Renal pelvis (tissue), 12 donors: ENCODE data around the gene RARB. TPM values are rescaled to one million over a fixed set of nuclear protein-coding genes. Genes with fewer than 3 reads are reported as not detected.
A peak's percentile ranks its signal among the peaks of the same experiment; 100 is the strongest.

Experiments used
- DNase-seq: peaks from one replicate; pipeline ENCODE4 v3.0.0-alpha.2; 2013
- long read RNA-seq, 16 experiments: transcript quantifications; one replicate each; lab custom pipeline, GENCODE V29; 2026
- polyA plus RNA-seq, 3 donors: library from polyadenylated mRNA; unstranded; fragments of 120-200 nt; gene quantifications; one replicate each; pipeline ENCODE4 v1.2.1, GENCODE V29; 2013; ENCODE audit not compliant: insufficient read length in 3 of 3

Gene RARB
- polyA plus RNA-seq, result 10 to 100 TPM; 39.7 to 44.1 (median 42.5) TPM
- long read RNA-seq, donor 1, transcript RARB-201 (8 exons, 3,084 nt), result major isoform, 15 of 15 reads
- long read RNA-seq, donor 1, partial matches to known transcripts, result 0 of 15 reads
- long read RNA-seq, donor 1, other reads (novel, unspliced or antisense), result 0 of 15 reads
- long read RNA-seq, donor 2, transcript RARB-201 (8 exons, 3,084 nt), result major isoform, 10 of 275 reads
- long read RNA-seq, donor 2, partial matches to known transcripts, result 265 of 275 reads
- long read RNA-seq, donor 2, other reads (novel, unspliced or antisense), result 0 of 275 reads
- long read RNA-seq, donor 3, transcript RARB-201 (8 exons, 3,084 nt), result major isoform, 10 of 11 reads
- long read RNA-seq, donor 3, partial matches to known transcripts, result 0 of 11 reads
- long read RNA-seq, donor 3, other reads (novel, unspliced or antisense), result 0 of 11 reads
- long read RNA-seq, donor 4, transcript RARB-201 (8 exons, 3,084 nt), result major isoform, 14 of 14 reads
- long read RNA-seq, donor 4, partial matches to known transcripts, result 0 of 14 reads
- long read RNA-seq, donor 4, other reads (novel, unspliced or antisense), result 0 of 14 reads
- long read RNA-seq, donor 5, transcript RARB-201 (8 exons, 3,084 nt), result major isoform, 6 of 17 reads
- long read RNA-seq, donor 5, partial matches to known transcripts, result 11 of 17 reads
- long read RNA-seq, donor 5, other reads (novel, unspliced or antisense), result 0 of 17 reads
- long read RNA-seq, donor 6, transcript RARB-201 (8 exons, 3,084 nt), result major isoform, 9 of 286 reads
- long read RNA-seq, donor 6, partial matches to known transcripts, result 248 of 286 reads
- long read RNA-seq, donor 6, other reads (novel, unspliced or antisense), result 29 of 286 reads
- long read RNA-seq, donor 7, transcript RARB-201 (8 exons, 3,084 nt), result major isoform, 8 of 18 reads
- long read RNA-seq, donor 7, partial matches to known transcripts, result 10 of 18 reads
- long read RNA-seq, donor 7, other reads (novel, unspliced or antisense), result 0 of 18 reads
- long read RNA-seq, donor 8, transcript RARB-201 (8 exons, 3,084 nt), result major isoform, 16 of 24 reads
- long read RNA-seq, donor 8, partial matches to known transcripts, result 8 of 24 reads
- long read RNA-seq, donor 8, other reads (novel, unspliced or antisense), result 0 of 24 reads
- long read RNA-seq, donor 9, transcript RARB-201 (8 exons, 3,084 nt), result major isoform, 17 of 346 reads
- long read RNA-seq, donor 9, partial matches to known transcripts, result 289 of 346 reads
- long read RNA-seq, donor 9, other reads (novel, unspliced or antisense), result 39 of 346 reads
- long read RNA-seq, donor 10, transcript RARB-201 (8 exons, 3,084 nt), result major isoform, 16 of 17 reads
- long read RNA-seq, donor 10, partial matches to known transcripts, result 0 of 17 reads
- long read RNA-seq, donor 10, other reads (novel, unspliced or antisense), result 0 of 17 reads
- long read RNA-seq, donor 11, transcript RARB-201 (8 exons, 3,084 nt), result major isoform, 6 of 115 reads
- long read RNA-seq, donor 11, partial matches to known transcripts, result 109 of 115 reads
- long read RNA-seq, donor 11, other reads (novel, unspliced or antisense), result 0 of 115 reads
- long read RNA-seq, donor 12, transcript RARB-201 (8 exons, 3,084 nt), result major isoform, 9 of 233 reads
- long read RNA-seq, donor 12, partial matches to known transcripts, result 206 of 233 reads
- long read RNA-seq, donor 12, other reads (novel, unspliced or antisense), result 17 of 233 reads
- long read RNA-seq, donor 13, partial matches to known transcripts, result 10 of 15 reads
- long read RNA-seq, donor 13, other reads (novel, unspliced or antisense), result 0 of 15 reads
- long read RNA-seq, donor 14, result 0 reads
- long read RNA-seq, donor 15, transcript RARB-201 (8 exons, 3,084 nt), result major isoform, 7 of 255 reads
- long read RNA-seq, donor 15, partial matches to known transcripts, result 240 of 255 reads
- long read RNA-seq, donor 15, other reads (novel, unspliced or antisense), result 7 of 255 reads
- long read RNA-seq, donor 16, transcript RARB-201 (8 exons, 3,084 nt), result major isoform, 14 of 26 reads
- long read RNA-seq, donor 16, partial matches to known transcripts, result 10 of 26 reads
- long read RNA-seq, donor 16, other reads (novel, unspliced or antisense), result 0 of 26 reads

DNA sequence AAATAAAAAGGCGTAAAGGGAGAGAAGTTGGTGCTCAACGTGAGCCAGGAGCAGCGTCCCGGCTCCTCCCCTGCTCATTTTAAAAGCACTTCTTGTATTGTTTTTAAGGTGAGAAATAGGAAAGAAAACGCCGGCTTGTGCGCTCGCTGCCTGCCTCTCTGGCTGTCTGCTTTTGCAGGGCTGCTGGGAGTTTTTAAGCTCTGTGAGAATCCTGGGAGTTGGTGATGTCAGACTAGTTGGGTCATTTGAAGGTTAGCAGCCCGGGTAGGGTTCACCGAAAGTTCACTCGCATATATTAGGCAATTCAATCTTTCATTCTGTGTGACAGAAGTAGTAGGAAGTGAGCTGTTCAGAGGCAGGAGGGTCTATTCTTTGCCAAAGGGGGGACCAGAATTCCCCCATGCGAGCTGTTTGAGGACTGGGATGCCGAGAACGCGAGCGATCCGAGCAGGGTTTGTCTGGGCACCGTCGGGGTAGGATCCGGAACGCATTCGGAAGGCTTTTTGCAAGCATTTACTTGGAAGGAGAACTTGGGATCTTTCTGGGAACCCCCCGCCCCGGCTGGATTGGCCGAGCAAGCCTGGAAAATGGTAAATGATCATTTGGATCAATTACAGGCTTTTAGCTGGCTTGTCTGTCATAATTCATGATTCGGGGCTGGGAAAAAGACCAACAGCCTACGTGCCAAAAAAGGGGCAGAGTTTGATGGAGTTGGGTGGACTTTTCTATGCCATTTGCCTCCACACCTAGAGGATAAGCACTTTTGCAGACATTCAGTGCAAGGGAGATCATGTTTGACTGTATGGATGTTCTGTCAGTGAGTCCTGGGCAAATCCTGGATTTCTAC lies at the start of gene RARB:
Gene RARB (plus strand): TSS at position 322 of the 847 bp plus-strand sequence. CDS start 469 bp downstream, at position 791.
- DNase-seq, result peak; percentile 98

GRCh38 chr3:25378786-25379311 lies 49.2 kb upstream of the RARB start:
- DNase-seq, result no peak

- DNase-seq, result peak; percentile 62
Measured at GRCh38 chr3:25380222-25380739, 47.8 kb upstream of the RARB start.

DNA sequence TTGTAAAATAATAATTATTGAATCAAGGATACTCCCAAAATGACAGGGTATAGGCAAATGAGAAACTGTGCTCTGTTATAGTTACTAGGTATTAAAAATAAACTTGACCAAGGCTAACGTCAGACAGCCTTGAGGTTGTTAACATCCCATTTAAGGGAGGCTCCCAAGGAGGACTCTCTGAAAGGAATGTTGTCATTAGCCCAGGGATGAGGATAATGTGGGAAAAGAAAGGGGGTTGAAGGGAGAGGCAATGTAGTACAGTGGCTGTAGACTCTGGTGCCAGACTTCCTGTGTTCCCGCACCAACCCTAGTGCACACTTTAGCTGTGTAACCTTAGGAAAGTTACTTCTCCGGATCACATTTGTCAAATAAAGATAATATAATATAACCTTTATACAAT lies 47.0 kb upstream of the RARB start:
- DNase-seq, result no peak

DNA sequence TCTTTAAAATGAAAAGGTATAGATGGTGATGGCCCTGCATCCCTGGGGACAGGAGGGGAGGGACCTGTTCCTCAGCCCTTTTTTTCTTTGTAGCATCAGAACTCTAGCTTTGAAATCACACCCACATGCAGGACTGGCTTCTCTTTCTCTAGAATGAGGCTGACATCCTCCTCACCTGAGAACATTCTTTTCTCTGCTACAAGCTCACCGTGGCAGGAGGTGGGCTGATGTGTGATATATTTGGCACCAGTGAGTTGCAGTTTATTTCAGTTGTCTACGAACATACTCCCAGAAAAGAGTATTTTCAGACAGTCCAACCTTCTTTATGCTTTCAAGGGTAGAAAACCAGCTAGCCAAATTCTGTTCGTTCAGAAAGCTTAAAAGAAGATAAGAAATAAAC lies 43.6 kb upstream of the RARB start:
- DNase-seq, result no peak

DNA sequence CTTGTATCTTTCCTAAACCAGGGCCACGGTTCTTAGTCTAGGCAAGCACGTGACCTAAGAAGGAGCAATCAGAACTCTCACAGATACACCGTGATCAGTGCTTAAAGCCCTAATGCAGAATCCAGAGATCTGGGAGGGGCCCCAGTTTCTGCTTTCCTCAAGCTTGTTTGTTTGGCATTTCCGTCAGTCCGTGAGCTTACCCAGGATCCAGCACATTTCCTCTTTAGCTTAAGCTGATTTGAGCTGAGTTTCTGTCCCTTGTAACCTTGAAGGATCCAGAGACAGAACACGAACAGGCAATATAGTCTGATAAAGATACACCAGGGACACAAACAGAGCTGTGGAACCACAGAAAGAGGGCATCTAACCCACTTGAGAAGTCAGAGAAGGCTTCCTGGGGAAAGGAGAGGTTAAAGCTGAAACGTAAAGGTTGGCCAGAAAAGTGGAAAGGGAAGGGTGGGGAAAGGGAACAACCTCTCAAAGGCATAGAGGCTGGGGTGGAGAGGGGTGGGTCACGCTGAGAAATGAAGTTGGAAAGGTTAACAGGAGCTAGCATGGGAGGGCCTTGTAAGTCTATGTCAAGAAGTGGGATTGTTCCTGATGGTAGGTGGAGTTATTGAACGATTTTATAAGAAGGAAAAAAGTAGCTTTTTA lies 42.1 kb upstream of the RARB start:
- no peak for DNase-seq

GRCh38 chr3:25386686-25387255 lies 41.3 kb upstream of the RARB start:
- DNase-seq, result no peak

GRCh38 chr3:25390605-25391004 lies 37.5 kb upstream of the RARB start:
- DNase-seq, result no peak

DNA sequence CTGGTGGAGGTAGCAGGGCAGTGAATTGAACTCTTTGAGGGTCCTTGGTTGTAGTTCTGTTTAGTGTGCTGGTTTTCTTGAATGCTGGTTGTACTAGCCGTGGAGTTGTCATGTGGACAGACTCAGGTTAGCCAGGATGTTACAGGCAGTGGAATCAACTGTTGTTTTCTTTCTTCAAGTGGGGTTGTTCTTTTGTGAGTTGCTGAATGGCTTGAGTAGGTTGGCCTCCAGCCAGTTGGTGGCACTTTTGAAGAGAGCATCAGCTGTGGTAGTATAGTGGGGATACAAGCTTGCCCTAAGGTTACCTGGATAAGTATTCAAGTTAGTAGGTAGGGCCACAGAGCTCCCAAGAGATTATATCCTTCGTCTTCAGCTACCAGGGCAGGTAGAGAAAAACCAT lies 31.8 kb upstream of the RARB start:
- DNase-seq, result no peak

DNA sequence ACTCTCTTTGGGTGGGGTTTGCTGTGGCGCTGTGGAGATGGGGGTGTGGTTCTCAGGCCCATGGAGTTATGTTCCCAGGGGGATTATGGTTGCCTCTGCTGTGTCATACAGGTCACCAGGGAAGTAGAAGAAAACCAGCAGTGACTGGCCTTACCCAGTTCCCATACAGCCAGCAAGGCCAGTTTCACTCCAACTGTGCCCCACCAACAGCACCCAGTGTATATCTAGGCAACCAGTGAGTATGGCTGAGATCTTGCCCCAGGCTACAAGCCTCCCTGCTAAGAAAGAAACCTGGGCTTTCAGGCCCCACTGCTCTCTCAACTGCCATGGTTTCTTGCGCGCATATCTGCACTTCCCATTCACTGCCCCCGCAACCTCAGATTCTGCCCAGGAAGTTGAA lies 31.4 kb upstream of the RARB start:
- DNase-seq, result no peak

DNA sequence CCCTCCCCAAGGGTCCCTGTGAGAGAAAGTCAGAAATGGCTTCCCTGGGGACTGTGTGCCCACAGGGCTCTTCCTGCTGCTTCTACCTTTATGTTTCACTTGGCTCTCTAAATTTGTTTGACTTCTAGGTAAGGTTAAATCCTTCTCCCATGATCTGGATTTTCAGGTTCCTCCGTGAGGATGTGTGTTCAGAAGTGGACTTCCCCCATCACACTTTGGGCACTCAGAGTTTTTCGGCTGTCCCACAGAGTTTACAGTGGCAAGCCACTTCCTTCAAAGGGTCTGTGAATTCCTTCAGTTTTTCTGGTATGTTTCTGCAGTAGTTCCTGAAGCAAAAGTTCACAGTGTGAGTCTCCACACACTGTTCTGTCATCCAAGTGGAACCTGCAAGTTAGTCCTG lies 30.9 kb upstream of the RARB start:
- DNase-seq, result no peak

GRCh38 chr3:25400587-25400986 lies 27.5 kb upstream of the RARB start:
- no peak for DNase-seq

DNA sequence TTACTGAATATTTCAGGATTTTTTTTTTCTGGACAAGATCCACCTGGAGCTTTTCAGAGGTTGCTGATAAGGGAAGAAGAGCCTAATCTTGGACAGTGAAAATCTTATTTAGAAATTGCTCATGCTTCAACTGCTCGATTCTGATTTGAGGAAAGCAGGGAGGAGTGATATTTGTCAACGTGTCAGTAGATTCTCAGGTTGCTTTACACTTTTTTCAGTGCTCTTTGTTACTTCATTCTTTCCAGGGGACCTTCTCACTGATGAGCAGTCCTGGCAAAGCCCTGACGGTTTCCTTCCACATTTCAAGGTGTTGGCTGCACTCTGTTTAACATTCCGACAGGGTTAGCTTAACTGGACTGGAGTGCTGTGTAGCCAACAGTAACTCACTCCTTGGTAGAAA lies 24.1 kb upstream of the RARB start:
- no peak for DNase-seq

DNA sequence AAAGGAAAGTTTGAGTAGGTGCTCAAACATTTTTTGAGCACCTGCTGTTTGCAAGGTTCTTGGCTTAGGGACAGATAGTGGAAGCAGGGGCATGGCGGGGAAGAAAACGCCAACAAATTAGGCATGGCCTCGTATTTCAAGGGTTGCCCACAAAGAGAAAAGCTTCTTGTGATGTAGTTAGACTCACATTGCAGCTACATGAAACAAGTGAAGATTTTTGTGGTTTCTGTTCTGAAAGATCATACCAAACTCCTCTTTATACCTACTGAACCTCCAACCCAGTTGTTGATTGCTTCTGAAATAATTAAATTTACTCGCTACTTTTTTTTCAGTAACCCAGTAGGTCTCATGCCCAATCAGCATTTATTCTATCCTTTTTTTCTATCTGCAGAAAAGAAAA lies 23.5 kb upstream of the RARB start:
- no peak for DNase-seq

- no peak for DNase-seq
Measured at GRCh38 chr3:25405335-25405734, 22.7 kb upstream of the RARB start.

GRCh38 chr3:25410703-25411102 lies 17.4 kb upstream of the RARB start:
- DNase-seq, result no peak

GRCh38 chr3:25412269-25412668 lies 15.8 kb upstream of the RARB start:
- no peak for DNase-seq

DNA sequence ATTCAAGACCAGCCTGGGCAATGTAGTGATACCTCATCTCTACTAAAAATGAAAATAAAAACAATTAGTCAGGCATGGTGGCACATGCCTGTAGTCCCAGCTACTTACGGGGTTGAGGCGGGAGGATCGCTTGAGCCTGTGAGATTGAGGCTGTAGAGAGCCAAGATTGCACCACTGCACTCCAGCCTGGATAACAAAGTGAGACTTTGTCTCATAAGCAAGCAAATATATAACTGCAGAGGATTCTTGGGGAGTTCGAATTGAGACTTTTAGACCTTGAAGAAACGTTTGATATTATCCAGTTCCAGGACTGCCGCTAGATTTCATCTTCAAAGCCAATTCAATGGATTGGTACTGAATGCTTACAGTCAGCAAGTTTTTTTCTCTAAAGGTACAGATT lies 11.9 kb upstream of the RARB start:
- no peak for DNase-seq
